ENCODE results near the gene SLC16A9. TPM values are rescaled to one million over a fixed set of nuclear protein-coding genes. Genes with fewer than 3 reads are reported as not detected.
A peak's percentile ranks its signal among the peaks of the same experiment; 100 is the strongest.

Gene SLC16A9
- total RNA-seq, 2 donors from 2014 or later: 1.6 to 1.8 TPM

DNA sequence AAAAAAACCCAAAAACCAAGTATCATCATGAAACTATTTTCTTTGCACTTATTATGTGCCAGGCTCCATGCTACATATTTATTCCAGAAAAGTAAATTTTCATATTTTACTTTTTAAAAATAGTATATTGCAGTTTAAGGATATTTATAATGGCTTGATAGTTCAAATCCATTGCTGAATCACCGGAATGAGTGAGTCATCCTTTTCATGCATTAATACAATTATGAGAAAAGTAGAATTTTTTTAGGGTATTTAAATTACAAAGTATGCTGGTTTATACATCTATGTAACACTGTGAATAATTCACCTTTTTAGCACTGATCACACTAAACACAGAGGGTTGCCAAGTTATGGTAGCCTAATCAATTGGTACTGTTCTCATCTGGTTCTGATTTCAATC, 54.3 kb downstream of the SLC16A9 start:
- H3K27ac ChIP-seq: no peak overlapping the region
- TF ChIP-seq, protein P1, sequence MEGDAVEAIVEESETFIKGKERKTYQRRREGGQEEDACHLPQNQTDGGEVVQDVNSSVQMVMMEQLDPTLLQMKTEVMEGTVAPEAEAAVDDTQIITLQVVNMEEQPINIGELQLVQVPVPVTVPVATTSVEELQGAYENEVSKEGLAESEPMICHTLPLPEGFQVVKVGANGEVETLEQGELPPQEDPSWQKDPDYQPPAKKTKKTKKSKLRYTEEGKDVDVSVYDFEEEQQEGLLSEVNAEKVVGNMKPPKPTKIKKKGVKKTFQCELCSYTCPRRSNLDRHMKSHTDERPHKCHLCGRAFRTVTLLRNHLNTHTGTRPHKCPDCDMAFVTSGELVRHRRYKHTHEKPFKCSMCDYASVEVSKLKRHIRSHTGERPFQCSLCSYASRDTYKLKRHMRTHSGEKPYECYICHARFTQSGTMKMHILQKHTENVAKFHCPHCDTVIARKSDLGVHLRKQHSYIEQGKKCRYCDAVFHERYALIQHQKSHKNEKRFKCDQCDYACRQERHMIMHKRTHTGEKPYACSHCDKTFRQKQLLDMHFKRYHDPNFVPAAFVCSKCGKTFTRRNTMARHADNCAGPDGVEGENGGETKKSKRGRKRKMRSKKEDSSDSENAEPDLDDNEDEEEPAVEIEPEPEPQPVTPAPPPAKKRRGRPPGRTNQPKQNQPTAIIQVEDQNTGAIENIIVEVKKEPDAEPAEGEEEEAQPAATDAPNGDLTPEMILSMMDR (IDR thresholded peaks at IDR 0.05): no peak
- no peaks in the 10 kb centered on the region for H3K9me3 ChIP-seq
- no peak for ATAC-seq (ENCODE audit: insufficient number of reproducible peaks, low FRiP score, low read depth)
- H3K4me3 ChIP-seq: no peak overlapping the region
- no peaks in the 10 kb centered on the region for H3K27me3 ChIP-seq (replicated peaks; ENCODE audit: insufficient read depth)
- peaks cover 11 to 23% of the 10 kb centered on the region in 2 donors for H3K4me1 ChIP-seq (ENCODE audit: control insufficient read depth in 1 of 2, low read depth in 2 of 2)
- H3K36me3 ChIP-seq: no peaks in the 10 kb centered on the region
- DNase-seq (ENCODE audit: low spot score): no peak

DNA sequence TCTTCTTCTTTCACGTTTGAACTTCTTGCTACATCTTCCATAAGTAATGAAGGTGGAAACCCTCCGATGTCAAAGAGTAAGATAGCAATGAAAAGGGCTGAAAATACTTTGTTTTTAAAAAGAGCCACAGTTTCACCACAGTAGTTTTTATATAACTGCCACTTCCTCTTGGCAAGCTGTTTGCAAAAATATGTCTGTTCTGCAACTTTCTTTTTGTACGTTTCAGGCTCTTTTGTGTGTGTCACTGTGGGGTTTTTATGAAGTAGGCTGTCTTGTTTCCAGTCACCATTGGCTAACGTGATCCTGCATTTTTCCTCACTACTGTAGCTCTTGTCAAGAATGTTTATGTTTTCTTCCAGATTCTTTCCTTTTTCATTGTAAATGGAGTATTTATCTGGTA, 55.6 kb downstream of the SLC16A9 start:
- ATAC-seq (ENCODE audit: insufficient number of reproducible peaks, low FRiP score, low read depth) (no peak), DNase-seq (ENCODE audit: low spot score) (no peak)
- Histone ChIP-seq H3K9me3 (no peaks in the 10 kb centered on the region), H3K4me3 (peak overlapping the region; percentile 3), H3K27ac (peak overlapping the region in 1 of 2 donors; percentile 31), H3K27me3 (replicated peaks; ENCODE audit: insufficient read depth) (no peaks in the 10 kb centered on the region), H3K36me3 (no peaks in the 10 kb centered on the region), H3K4me1 (ENCODE audit: control insufficient read depth in 1 of 2, low read depth in 2 of 2) (peaks cover 11 to 36% of the 10 kb centered on the region in 2 donors)
- TF ChIP-seq, protein P1 (IDR thresholded peaks at IDR 0.05): no peak

DNA sequence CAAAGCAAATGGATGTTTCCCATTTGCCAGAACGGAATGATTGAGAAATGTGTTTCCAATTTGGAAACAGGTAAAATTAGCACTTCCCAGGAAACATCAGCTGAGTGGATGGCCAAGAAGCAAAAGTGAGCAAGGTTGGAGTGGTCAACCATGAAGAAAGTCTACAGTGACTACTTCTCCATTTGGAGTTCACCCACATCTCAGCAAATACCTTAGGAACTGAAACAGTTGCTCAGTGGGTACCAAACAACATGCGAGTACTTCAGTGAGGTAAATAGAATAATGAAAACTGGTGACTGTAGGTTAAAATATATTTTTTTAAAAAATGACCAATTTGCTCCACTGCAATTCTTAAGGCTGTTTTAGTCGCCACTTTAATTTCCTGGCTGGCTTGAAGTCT, 57.7 kb downstream of the SLC16A9 start:
- H3K9me3 ChIP-seq: no peaks in the 10 kb centered on the region
- H3K36me3 ChIP-seq: no peaks in the 10 kb centered on the region
- no peak for DNase-seq (ENCODE audit: low spot score)
- H3K27me3 ChIP-seq (replicated peaks; ENCODE audit: insufficient read depth): no peaks in the 10 kb centered on the region
- no peak overlapping the region for H3K4me3 ChIP-seq
- no peak for ATAC-seq (ENCODE audit: insufficient number of reproducible peaks, low FRiP score, low read depth)
- TF ChIP-seq, protein P1 (IDR thresholded peaks at IDR 0.05): no peak
- no peak overlapping the region for H3K27ac ChIP-seq
- H3K4me1 ChIP-seq (ENCODE audit: control insufficient read depth in 1 of 2, low read depth in 2 of 2): peaks cover 15 to 54% of the 10 kb centered on the region in 2 donors

DNA sequence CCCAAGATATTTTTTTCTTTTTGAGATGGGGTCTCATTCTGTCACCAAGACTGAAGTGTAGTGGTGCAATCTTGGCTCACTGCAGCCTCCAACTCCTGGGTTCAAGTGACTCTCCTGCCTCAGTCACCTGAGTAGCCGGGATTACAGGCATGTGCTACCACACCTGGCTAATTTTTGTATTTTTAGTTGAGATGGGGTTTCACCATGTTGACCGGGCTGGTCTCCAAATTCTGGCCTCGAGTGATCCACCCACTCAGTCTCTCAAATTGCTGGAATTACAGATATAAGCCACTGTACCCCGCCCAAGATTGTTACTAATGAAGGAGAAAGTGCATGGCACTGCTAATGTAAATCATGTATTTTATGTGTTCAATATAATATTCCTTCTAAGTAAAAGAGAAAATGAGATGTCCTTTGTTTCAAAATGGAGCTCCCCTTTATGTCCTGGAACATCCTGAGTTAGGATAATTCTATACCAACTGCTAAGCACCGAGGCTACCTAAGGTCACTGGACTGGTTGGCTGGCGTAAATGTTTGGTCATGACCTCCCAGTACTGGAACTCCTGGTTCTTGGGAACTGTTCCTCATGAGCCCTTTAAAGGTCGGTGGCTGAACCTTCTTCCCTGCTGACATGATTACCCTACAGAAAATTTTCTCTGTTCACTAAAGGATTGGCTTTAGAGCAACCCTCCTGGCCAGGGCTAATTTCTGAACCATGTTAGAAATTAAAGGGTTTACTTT, 59.9 kb downstream of the SLC16A9 start:
- H3K36me3 ChIP-seq: no peaks in the 10 kb centered on the region
- peaks cover 5% of the 10 kb centered on the region for H3K9me3 ChIP-seq
- TF ChIP-seq, protein P1 (IDR thresholded peaks at IDR 0.05): no peak
- DNase-seq (ENCODE audit: low spot score) (no peak), ATAC-seq (ENCODE audit: insufficient number of reproducible peaks, low FRiP score, low read depth) (no peak)
- no peak overlapping the region for H3K27ac ChIP-seq
- H3K4me1 ChIP-seq (ENCODE audit: control insufficient read depth in 1 of 2, low read depth in 2 of 2): peaks cover 7 to 50% of the 10 kb centered on the region in 2 donors
- H3K27me3 ChIP-seq (replicated peaks; ENCODE audit: insufficient read depth): no peaks in the 10 kb centered on the region
- H3K4me3 ChIP-seq: no peak overlapping the region

DNA sequence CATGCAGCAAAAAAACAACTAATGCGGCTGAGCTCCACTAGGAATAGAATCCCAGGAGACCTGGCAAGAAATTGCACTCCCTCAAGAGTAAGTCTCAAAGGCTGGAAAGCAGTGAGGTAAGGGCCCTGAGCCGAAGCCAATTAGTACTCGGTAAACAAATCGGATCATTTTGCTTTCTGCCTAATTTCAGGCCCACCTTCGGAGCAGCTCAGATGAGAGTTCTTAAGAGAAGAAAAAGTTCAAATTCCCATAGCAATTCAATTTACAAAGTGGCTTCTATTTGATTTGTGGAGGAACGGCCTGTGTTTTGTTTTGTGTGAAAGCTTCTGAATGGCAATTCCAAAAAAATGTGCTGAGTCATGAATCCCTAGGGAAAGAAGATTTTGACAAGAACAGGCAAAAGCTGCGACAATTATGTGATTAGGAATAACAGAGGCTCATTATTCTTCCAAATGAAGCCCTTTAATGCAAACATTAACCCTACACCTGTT, 60.9 kb downstream of the SLC16A9 start:
- Histone ChIP-seq H3K9me3 (peaks cover 6% of the 10 kb centered on the region), H3K36me3 (no peaks in the 10 kb centered on the region), H3K4me1 (ENCODE audit: control insufficient read depth in 1 of 2, low read depth in 2 of 2) (peaks cover 3 to 42% of the 10 kb centered on the region in 2 donors), H3K27me3 (replicated peaks; ENCODE audit: insufficient read depth) (no peaks in the 10 kb centered on the region), H3K4me3 (peak overlapping the region; percentile 66), H3K27ac (peak overlapping the region; percentile 42 to 69)
- TF ChIP-seq, protein P1 (IDR thresholded peaks at IDR 0.05): no peak
- ATAC-seq (ENCODE audit: insufficient number of reproducible peaks, low FRiP score, low read depth): peak; percentile 49
- DNase-seq (ENCODE audit: low spot score): no peak
